ENCODE measurements around the gene AIRE.
"Not testable (repeated sequence)": the region's sequence is repeated elsewhere in the genome, so short reads cannot be mapped to it uniquely, and the experiment has no call there.

Gene AIRE

DNA sequence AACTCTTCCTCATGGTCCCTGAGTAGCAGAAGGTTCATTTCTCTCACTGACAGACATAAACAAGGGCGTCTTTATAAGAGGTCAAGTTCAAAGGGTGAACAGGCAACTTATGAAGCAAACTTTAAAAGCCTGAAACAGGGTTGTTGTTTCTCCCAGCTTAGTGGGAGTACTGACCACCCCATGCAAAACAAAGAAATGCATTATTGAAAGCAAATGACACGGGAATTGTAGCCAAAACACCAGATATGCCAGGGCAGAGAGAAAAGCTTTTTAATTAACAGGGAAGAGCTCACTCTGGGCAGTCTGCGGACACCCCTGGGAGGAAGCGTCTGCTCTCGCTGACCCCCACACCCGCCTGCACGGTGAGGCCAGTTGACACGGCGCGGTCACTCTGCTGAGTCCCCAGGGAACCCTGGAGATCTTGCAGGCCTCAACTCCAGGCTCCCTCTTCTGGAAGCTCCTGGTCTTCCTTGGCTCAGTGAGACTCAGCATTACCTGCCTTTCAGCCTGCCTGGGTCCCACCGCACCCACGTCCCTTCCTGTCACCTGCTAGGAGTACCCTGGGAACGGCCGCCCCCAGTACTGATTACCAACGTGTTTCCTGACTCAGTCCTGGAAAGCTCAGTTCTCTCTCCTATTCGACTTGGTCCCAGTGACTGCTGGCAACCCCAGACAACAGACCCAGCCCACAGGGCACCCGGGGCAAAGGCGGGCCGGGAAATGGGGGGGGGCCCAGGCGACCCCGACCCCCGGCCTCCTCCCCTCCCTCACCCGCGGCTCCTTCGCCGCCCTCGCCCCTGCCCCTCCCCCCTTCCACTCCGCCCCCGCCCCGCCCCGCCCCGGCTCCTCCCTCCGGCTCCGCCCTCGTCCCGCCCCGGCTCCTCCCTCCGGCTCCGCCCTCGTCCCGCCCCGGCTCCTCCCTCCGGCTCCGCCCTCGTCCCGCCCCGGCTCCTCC, 52.5 kb downstream of the AIRE start:
- peak; percentile 51 for DNase-seq (ENCODE audit: low read depth)

DNA sequence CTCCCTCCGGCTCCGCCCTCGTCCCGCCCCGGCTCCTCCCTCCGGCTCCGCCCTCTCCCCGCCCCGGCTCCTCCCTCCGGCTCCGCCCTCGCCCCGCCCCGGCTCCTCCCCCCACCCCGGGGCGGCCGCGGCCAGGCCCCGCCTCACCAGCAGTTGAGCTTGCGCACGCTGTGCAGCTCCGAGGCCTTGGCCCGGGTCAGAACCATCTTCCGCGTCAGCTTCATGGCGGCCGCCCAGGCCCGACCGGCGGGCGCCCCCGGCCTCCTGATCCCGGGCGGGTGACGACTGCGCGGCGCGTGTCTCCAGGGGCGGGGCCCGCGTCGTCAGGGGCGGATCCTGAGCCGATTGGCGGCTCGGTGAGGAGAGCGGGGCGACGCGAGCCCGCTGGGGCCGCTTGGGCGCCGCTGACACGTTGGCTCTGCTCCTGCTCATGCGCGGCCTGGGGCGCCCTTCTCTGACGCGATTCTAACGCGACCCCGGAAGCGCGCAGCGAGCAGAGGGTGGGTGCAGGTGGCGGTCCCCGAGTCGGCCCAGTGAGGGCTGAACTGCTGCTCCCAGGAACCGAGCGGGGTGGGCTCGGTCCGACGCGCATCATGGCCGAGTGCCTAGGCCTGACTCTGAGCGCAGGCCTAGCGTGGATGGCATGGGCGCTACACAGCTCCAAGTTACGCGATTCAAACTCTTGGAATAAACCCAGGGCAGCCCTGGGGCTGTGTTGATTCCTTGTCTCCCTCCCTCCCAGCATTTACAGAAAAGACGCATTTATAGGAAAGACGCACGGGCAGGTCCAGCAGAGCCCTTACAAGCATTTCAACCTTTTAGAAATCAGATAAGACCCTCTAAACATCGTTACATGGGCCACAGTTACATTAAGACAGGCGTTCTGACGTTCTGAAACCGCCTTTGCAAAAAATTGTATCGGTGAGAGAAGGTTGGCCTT, 53.6 kb downstream of the AIRE start, which contains the start of gene CFAP410:
TSS of gene CFAP410 (minus strand) at position 420 of the 940 bp plus-strand sequence. CDS start at position 224, 196 bp downstream.
- DNase-seq (ENCODE audit: low read depth) = peak; percentile 90

DNA sequence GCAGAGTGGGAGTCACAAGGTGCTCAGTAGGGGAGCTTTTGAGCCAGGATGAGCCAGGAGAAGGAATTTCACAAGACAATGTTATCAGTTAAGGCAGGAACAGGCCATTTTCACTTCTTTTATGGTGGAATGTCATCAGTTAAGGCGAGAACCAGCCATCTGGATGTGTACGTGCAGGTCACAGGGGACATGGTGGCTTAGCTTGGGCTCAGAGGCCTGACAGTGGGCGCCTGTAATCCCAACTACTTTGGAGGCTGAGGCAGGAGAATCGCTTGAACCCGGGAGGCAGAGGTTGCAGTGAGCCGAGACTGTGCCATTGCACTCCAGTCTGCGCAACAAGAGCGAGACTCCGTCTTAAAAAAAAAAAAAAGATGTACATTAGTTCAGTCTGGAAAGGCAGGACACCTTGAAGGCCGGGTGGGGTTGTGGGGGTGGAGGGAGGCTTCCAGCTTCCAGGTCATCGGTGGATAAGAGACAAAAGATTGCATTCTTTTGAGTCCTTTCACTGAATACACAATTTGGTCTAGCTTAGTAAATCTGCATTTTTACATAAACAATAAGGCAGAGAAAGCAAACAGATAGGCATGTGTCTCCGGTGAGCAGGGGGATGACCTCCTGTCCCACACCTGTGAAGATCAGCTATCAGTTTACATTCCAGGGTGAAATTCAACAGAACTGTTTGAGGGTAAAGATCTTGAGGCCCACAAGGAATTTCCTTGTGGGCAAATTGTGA, 56.2 kb downstream of the AIRE start:
- DNase-seq (ENCODE audit: low read depth) = not testable (repeated sequence)

- not testable (repeated sequence) for DNase-seq (ENCODE audit: low read depth)
These were observed 57.3 kb downstream of the AIRE start for GRCh38 chr21:44342981-44343380.

DNA sequence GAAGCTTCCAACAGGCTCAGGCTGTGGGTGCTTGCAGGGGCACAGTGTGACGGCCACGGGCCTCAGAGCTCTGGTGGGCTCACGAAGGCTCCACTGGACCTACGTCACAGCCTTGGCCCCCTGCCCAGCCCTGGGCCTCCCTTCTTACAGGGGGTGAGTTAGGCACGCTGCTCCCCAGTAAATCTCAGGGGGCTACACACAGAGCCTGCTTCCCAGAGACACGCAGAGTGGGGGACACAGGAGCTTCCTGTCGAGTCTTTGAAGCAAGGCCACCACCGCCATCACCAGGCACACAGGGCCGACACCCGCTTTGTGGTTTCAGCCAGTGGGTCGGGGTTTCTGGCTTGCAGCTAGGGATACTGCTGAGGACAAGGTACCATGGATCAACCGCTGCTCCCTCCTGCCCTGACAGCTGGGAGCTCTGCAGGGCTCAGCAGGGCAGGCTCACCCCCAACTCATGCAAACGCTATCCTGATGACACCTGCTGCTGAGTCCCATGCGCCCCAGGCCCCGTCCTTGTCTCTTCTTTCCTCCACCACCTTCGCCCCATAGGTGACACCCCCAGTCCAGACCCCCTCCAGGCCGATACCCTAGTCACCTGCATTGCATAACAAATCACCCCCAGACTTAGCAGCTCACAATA, 59.0 kb downstream of the AIRE start:
- DNase-seq (ENCODE audit: low read depth) = no peak

DNA sequence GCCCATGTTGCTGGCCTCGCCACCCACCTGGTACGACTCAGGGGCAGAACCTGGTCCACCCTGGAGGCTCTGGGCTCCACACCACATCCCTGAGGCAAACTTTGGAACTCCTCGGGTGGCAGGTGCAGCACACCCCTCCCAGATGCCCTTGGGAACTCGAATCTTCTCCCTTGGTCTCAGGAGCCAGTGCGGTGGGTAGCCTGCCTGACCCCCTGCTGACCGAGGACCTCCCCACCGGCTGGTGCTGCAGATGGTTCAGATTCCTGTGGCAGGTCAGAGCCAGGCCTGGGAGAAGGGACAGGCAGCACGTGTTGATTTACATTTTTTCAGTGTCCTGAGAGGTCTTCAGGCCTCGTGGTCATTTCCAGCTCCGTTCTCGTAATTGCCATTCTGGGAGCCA, 59.8 kb downstream of the AIRE start:
- DNase-seq (ENCODE audit: low read depth) = no peak

- DNase-seq (ENCODE audit: low read depth) = no peak
These were observed 62.3 kb downstream of the AIRE start for GRCh38 chr21:44347911-44348451.

Measured in T-helper 22 cell (primary cell).